Measurements from ENCODE around the gene SH3BP5. TPM values are rescaled to one million over a fixed set of nuclear protein-coding genes. Genes with fewer than 3 reads are reported as not detected.

SH3BP5 gene
- total RNA-seq, 1 donor = 9.1 TPM

DNA sequence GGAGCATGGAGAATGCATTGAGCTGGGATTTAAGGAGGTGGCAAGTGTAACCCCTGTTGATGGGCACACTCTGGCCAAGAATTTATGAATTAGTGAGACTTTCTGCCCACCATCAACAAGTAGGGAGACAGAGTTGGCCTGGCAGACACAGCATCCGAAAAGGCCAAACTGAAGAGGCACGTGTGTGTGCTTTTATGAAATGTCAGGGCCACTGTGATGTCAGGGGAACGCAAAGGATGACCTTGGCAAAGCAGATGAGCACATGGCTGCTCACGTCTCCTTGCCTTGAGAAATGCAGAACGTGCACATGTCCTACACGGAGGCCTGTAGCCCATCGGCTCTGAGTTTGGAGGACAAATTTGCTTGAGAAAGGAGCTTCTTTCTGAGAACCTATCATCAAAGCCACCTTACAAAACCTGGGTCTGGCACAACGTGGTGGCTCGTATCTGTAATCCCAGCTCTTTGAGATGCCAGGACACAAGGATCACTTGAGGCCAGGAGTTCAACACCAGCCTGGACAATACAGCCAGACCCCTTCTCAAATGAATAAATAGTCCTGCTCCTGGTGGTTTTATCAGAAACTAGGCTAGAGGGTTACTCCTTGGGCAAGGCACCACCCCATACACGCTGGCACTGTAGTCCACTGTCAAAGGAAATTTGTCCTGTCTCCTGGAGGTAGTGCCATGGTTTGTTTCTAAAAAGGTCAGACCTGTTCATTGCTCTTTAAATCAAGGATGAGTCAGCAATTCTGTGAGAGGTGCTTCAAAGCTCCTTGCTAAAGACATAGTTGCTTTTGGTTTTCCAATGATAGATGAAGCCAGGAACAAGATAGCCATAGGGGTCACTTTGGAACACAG lies 941 bp upstream of the SH3BP5 start:
- H3K4me3 ChIP-seq (ENCODE audit: low read depth, low read length) = no peak overlapping the region
- no peak for DNase-seq (ENCODE audit: low read depth)

DNA sequence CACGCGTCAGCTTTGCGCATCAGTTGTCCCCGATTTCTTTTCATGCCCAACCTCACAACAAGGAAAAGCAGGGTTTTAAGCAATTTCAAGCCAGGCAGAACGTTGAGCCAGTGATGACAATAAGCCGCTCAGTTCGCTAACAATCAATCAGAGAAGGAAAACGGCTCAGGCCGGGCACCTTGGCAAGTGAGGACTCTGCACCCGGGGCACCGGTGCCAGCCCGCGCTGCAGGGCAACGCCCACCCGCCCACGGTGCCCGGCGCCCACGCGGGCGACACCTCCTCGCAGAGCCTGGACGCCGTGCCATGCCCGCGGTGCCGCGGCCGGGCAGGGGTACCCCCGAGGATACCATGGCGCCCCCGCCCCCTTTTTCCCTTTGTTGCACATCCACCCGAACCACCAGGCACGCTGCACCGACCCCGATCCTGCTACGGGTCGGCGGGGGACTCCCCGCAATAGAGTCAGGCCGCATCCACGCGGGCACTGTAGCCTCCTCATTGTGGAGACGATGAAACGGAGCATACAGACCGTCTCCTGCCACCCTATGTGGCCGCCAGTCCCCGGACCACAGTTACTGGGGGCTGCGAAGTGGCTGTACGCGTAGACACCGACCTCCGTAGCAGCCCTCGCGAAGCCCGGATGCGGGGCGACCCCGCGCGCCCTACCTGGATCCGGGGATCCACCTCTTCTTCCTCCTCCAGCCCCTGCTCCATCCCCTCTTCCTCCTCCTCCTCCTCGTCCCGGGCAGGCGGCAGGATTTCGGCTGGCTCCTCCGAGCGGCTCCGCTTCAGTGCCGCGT lies 581 bp downstream of the SH3BP5 start:
- DNase-seq (ENCODE audit: low read depth) = no peak
- TF ChIP-seq, protein P1, sequence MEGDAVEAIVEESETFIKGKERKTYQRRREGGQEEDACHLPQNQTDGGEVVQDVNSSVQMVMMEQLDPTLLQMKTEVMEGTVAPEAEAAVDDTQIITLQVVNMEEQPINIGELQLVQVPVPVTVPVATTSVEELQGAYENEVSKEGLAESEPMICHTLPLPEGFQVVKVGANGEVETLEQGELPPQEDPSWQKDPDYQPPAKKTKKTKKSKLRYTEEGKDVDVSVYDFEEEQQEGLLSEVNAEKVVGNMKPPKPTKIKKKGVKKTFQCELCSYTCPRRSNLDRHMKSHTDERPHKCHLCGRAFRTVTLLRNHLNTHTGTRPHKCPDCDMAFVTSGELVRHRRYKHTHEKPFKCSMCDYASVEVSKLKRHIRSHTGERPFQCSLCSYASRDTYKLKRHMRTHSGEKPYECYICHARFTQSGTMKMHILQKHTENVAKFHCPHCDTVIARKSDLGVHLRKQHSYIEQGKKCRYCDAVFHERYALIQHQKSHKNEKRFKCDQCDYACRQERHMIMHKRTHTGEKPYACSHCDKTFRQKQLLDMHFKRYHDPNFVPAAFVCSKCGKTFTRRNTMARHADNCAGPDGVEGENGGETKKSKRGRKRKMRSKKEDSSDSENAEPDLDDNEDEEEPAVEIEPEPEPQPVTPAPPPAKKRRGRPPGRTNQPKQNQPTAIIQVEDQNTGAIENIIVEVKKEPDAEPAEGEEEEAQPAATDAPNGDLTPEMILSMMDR (IDR thresholded peaks at IDR 0.05; ENCODE audit: insufficient read depth, low read depth, low read length) = no peak
- H3K4me3 ChIP-seq (ENCODE audit: low read depth, low read length) = peak overlapping the region; percentile 83

More for the DNA sequence above, 941 bp upstream of the SH3BP5 start:
- TF ChIP-seq, protein P1 (IDR thresholded peaks at IDR 0.05; ENCODE audit: insufficient read depth, low read depth, low read length) = no peak

GRCh38 chr3:15331072-15331605 lies 1.2 kb downstream of the SH3BP5 start:
- DNase-seq (ENCODE audit: low read depth) = no peak
- TF ChIP-seq, protein P1 (IDR thresholded peaks at IDR 0.05; ENCODE audit: insufficient read depth, low read depth, low read length) = no peak
- peak overlapping the region; percentile 83 for H3K4me3 ChIP-seq (ENCODE audit: low read depth, low read length)

- peak; percentile 85 for DNase-seq (ENCODE audit: low read depth)
- TF ChIP-seq, protein P1 (IDR thresholded peaks at IDR 0.05; ENCODE audit: insufficient read depth, low read depth, low read length) = no peak
- peak overlapping the region; percentile 21 for H3K4me3 ChIP-seq (ENCODE audit: low read depth, low read length)
These were observed 2.3 kb downstream of the SH3BP5 start for GRCh38 chr3:15330031-15330596.

- DNase-seq (ENCODE audit: low read depth) = no peak
- no peak overlapping the region for H3K4me3 ChIP-seq (ENCODE audit: low read depth, low read length)
- TF ChIP-seq, protein P1 (IDR thresholded peaks at IDR 0.05; ENCODE audit: insufficient read depth, low read depth, low read length) = no peak
These were observed 3.1 kb downstream of the SH3BP5 start for GRCh38 chr3:15329046-15330005.

Measured in fibroblast of villous mesenchyme (primary cell).